ENCODE results near the gene FAM151B. TPM values are rescaled to one million over a fixed set of nuclear protein-coding genes. Genes with fewer than 3 reads are reported as not detected.

The FAM151B gene
- total RNA-seq, 1 donor from 2014 or later: 3.9 TPM

GRCh38 chr5:80568251-80568650 lies 80.4 kb downstream of the FAM151B start:
- peaks cover 2% of the 10 kb centered on the region for H3K36me3 Mint-ChIP-seq
- Histone ChIP-seq H3K36me3 (no peaks in the 10 kb centered on the region), H4K20me1 (ENCODE audit: low read depth) (no peaks in the 10 kb centered on the region), H3K27me3 (peaks cover 79% of the 10 kb centered on the region), H3K9me3 (ENCODE audit: low read depth) (no peaks in the 10 kb centered on the region), H2AFZ (replicated peaks) (no peak overlapping the region), H3K9ac (no peak overlapping the region), H3K4me1 (peaks cover 4% of the 10 kb centered on the region), H3K79me2 (ENCODE audit: low read depth) (no peaks in the 10 kb centered on the region), H3F3A (ENCODE audit: low read depth) (peaks cover 20% of the 10 kb centered on the region), H3K4me3 (no peak overlapping the region), H3K4me2 (no peak overlapping the region), H3K27ac (no peak overlapping the region)
- H3K9me3 Mint-ChIP-seq: peaks cover 5% of the 10 kb centered on the region
- TF ChIP-seq CTCF (IDR thresholded peaks at IDR 0.05): no peak
- no peak for TF ChIP-seq EZH2phosphoT487 (IDR thresholded peaks at IDR 0.05)
- no peak for TF ChIP-seq EZH2 (IDR thresholded peaks at IDR 0.05)
- peaks cover 8% of the 10 kb centered on the region for H3K4me1 Mint-ChIP-seq
- peak overlapping the region; percentile 80 for H3K4me3 Mint-ChIP-seq
- no peak for DNase-seq (ENCODE audit: low spot score)
- H3K27ac Mint-ChIP-seq: no peak overlapping the region
- peaks cover 44% of the 10 kb centered on the region for H3K27me3 Mint-ChIP-seq (ENCODE audit: insufficient read depth, low read depth)

GRCh38 chr5:80569086-80569960 lies 81.4 kb downstream of the FAM151B start:
- peaks cover 45% of the 10 kb centered on the region for H3K27me3 Mint-ChIP-seq (ENCODE audit: insufficient read depth, low read depth)
- Histone ChIP-seq H3K4me3 (peak overlapping the region; percentile 58), H4K20me1 (ENCODE audit: low read depth) (no peaks in the 10 kb centered on the region), H3K27ac (no peak overlapping the region), H3K79me2 (ENCODE audit: low read depth) (no peaks in the 10 kb centered on the region), H2AFZ (replicated peaks) (peak overlapping the region; percentile 96), H3K9me3 (ENCODE audit: low read depth) (no peaks in the 10 kb centered on the region), H3K4me2 (peak overlapping the region; percentile 94), H3K9ac (no peak overlapping the region), H3F3A (ENCODE audit: low read depth) (peaks cover 20% of the 10 kb centered on the region), H3K27me3 (peaks cover 81% of the 10 kb centered on the region), H3K4me1 (peaks cover 4% of the 10 kb centered on the region), H3K36me3 (no peaks in the 10 kb centered on the region)
- no peak overlapping the region for H3K27ac Mint-ChIP-seq
- DNase-seq (ENCODE audit: low spot score): peak; percentile 58
- peaks cover 2% of the 10 kb centered on the region for H3K36me3 Mint-ChIP-seq
- H3K9me3 Mint-ChIP-seq: peaks cover 5% of the 10 kb centered on the region
- H3K4me3 Mint-ChIP-seq: peak overlapping the region; percentile 91
- H3K4me1 Mint-ChIP-seq: peaks cover 8% of the 10 kb centered on the region
- TF ChIP-seq EZH2phosphoT487 (IDR thresholded peaks at IDR 0.05): peak; percentile 96
- TF ChIP-seq EZH2 (IDR thresholded peaks at IDR 0.05): peak; percentile 98
- no peak for TF ChIP-seq CTCF (IDR thresholded peaks at IDR 0.05)

GRCh38 chr5:80569961-80570786 lies 82.3 kb downstream of the FAM151B start, which contains the start of gene ANKRD34B:
TSS of gene ANKRD34B (minus strand) at chr5:80570280. CDS start at chr5:80560019, 10,261 bp downstream.
- peaks cover 5% of the 10 kb centered on the region for H3K9me3 Mint-ChIP-seq
- peak within 1 kb of the TSS; percentile 91 for H3K4me3 Mint-ChIP-seq
- no peaks in the 10 kb centered on the region for H3K9me3 ChIP-seq (ENCODE audit: low read depth)
- H3K79me2 ChIP-seq (ENCODE audit: low read depth): no peaks in the 10 kb centered on the region
- DNase-seq (ENCODE audit: low spot score): peak; percentile 82
- no peaks in the 10 kb centered on the region for H3K36me3 ChIP-seq
- H3K4me1 Mint-ChIP-seq: peaks cover 8% of the 10 kb centered on the region
- H3F3A ChIP-seq (ENCODE audit: low read depth): peaks cover 20% of the 10 kb centered on the region
- H3K27me3 Mint-ChIP-seq (ENCODE audit: insufficient read depth, low read depth): peaks cover 44% of the 10 kb centered on the region
- H3K36me3 Mint-ChIP-seq: peaks cover 2% of the 10 kb centered on the region
- H3K27me3 ChIP-seq: peaks cover 89% of the 10 kb centered on the region
- TF ChIP-seq EZH2phosphoT487 (IDR thresholded peaks at IDR 0.05) (peak; percentile 92), CTCF (IDR thresholded peaks at IDR 0.05) (no peak), EZH2 (IDR thresholded peaks at IDR 0.05) (peak; percentile 85)
- H4K20me1 ChIP-seq (ENCODE audit: low read depth): no peaks in the 10 kb centered on the region
- H3K4me1 ChIP-seq: peaks cover 4% of the 10 kb centered on the region
- H2AFZ ChIP-seq (replicated peaks): peak within 1 kb of the TSS; percentile 96
- H3K4me3 ChIP-seq: peak within 1 kb of the TSS; percentile 58
- no peak within 1 kb of the TSS for H3K27ac ChIP-seq
- H3K4me2 ChIP-seq: peak within 1 kb of the TSS; percentile 94
- H3K27ac Mint-ChIP-seq: no peak within 1 kb of the TSS
- H3K9ac ChIP-seq: no peak within 1 kb of the TSS

Data from neural progenitor cell (in vitro differentiated cells).